K562 (cell line): ENCODE measurements around the gene NUBP2. TPM values are rescaled to one million over a fixed set of nuclear protein-coding genes. Genes with fewer than 3 reads are reported as not detected.
A peak's percentile ranks its signal among the peaks of the same experiment; 100 is the strongest.

Experiments
- ATF7 ChIP-seq: fragments of 450-650 bp; IDR thresholded peaks from 2 replicates; pipeline ENCODE4 v1.7.1; 2014; ENCODE audit warnings: mild to moderate bottlenecking, moderate library complexity
- BMI1 ChIP-seq: fragments of 150-350 bp; IDR thresholded peaks from 2 replicates; pipeline ENCODE4 v1.6.1; 2014; ENCODE audit warnings: low read length
- CBFB ChIP-seq: sonication (generic); formaldehyde crosslinking; IDR thresholded peaks from 2 replicates; pipeline ENCODE4 v1.4.0; 2020; ENCODE audit warnings: mild to moderate bottlenecking, missing genetic modification reagents
- KDM5B ChIP-seq: fragments of 200-600 bp; sonication (generic); IDR thresholded peaks from 2 replicates; pipeline ENCODE4 v1.6.1; 2012; ENCODE audit warnings: low read depth, mild to moderate bottlenecking, moderate library complexity, low read length, control low read depth, inconsistent platforms; ENCODE audit not compliant: insufficient replicate concordance
- MAZ ChIP-seq, 2 experiments: fragments of 450-650 bp in 1 of 2; sonication (generic) in 1 of 2; formaldehyde crosslinking; IDR thresholded peaks in 1 of 2; conservative IDR thresholded peaks in 1 of 2; 2 replicates each; pipeline versions ENCODE4 v1.4.0 to v1.5.0; 2020; ENCODE audit warnings: mild to moderate bottlenecking in 1 of 2, missing genetic modification reagents in 1 of 2
- MBD2 ChIP-seq: sonication (generic); IDR thresholded peaks from 2 replicates; pipeline ENCODE4 v1.6.1; 2016; ENCODE audit warnings: low read depth, borderline replicate concordance
- NR1H2 ChIP-seq: sonication (generic); formaldehyde crosslinking; IDR thresholded peaks from 2 replicates; pipeline ENCODE4 v1.4.0; 2020; ENCODE audit warnings: mild to moderate bottlenecking, missing genetic modification reagents
- SIN3B ChIP-seq: fragments of 450-650 bp; IDR thresholded peaks from 2 replicates; pipeline ENCODE4 v1.6.1; 2017; ENCODE audit warnings: low read depth, mild to moderate bottlenecking, moderate library complexity
- SIX5 ChIP-seq, 2 experiments: IDR thresholded peaks; 2 replicates each; pipeline ENCODE4 v1.6.1; 2011; ENCODE audit warnings: low read length in 2 of 2, borderline replicate concordance in 1 of 2, low read depth in 1 of 2, mild to moderate bottlenecking in 1 of 2, moderate library complexity in 1 of 2; ENCODE audit not compliant: insufficient read depth in 1 of 2
- THRAP3 ChIP-seq: fragments of 450-650 bp; IDR thresholded peaks from 2 replicates; pipeline ENCODE4 v1.6.1; 2016; ENCODE audit warnings: mild to moderate bottlenecking, inconsistent platforms, borderline replicate concordance
- TOE1 ChIP-seq, 2 experiments: fragments of 450-650 bp in 1 of 2; sonication (generic) in 1 of 2; formaldehyde crosslinking in 1 of 2; IDR thresholded peaks; 2 replicates each; pipeline versions ENCODE4 v1.7.1 to v1.8.0; 2016 to 2022; ENCODE audit warnings: borderline replicate concordance in 2 of 2, mild to moderate bottlenecking in 2 of 2, antibody characterized with exemption in 1 of 2, inconsistent platforms in 1 of 2, low read depth in 1 of 2, missing genetic modification reagents in 1 of 2, moderate library complexity in 1 of 2
- ZNF143 ChIP-seq: sonication (generic); formaldehyde crosslinking; IDR thresholded peaks from 2 replicates; pipeline ENCODE4 v1.9.0; 2022; ENCODE audit warnings: mild to moderate bottlenecking, missing genetic modification reagents
- ZNF224 ChIP-seq: sonication (generic); formaldehyde crosslinking; IDR thresholded peaks from 2 replicates; pipeline ENCODE4 v1.8.0; 2022; ENCODE audit warnings: mild to moderate bottlenecking, missing genetic modification reagents
- ZNF23 ChIP-seq: fragments of 250-450 bp; sonication (Bioruptor Pico); IDR thresholded peaks from 2 replicates; pipeline ENCODE4 v1.4.0; 2020; ENCODE audit warnings: mild to moderate bottlenecking
- ZNF239 ChIP-seq: fragments of 250-450 bp; sonication (Bioruptor Pico); IDR thresholded peaks from 2 replicates; pipeline ENCODE4 v1.4.0; 2020; ENCODE audit warnings: mild to moderate bottlenecking
- ZNF77 ChIP-seq: fragments of 250-450 bp; sonication (Bioruptor Pico); IDR thresholded peaks from 2 replicates; pipeline ENCODE4 v1.5.0; 2020
- polyA plus RNA-seq, 8 experiments: library from polyadenylated mRNA; depleted of rRNA in 4 of 8; stranded (reverse) in 5 of 8; unstranded in 3 of 8; fragments of >200 nt; fragmentation: Nextera tagmentation in 2 of 8; fragmentation: Illumina TruSeq in 1 of 8; extraction: Ambion mirVana in 2 of 8; extraction: Trizol in 1 of 8; gene quantifications; 2 replicates each; pipeline versions ENCODE4 v1.2.1 to v1.2.3, GENCODE V29; 2011 to 2014; ENCODE audit warnings: inconsistent platforms in 1 of 8, missing spikeins in 1 of 8
- total RNA-seq, 7 experiments: library from RNA; depleted of rRNA in 6 of 7; stranded (reverse); fragments of >200 nt in 6 of 7; fragmentation: Illumina TruSeq in 2 of 7; extraction: Trizol in 2 of 7; gene quantifications; 2 replicates each; pipeline versions ENCODE4 v1.2.1 to v1.2.3, GENCODE V29; 2011 to 2021; ENCODE audit warnings: low replicate concordance in 1 of 7
- TF ChIP-seq, protein P1 (sequence below): fragments of 250-450 bp; sonication (Bioruptor Pico); IDR thresholded peaks from 2 replicates; pipeline ENCODE4 v1.9.0; 2021; ENCODE audit warnings: mild to moderate bottlenecking, inconsistent platforms
- TF ChIP-seq, protein P2 (sequence below): sonication (generic); formaldehyde crosslinking; IDR thresholded peaks from 2 replicates; pipeline ENCODE4 v1.8.0; 2022; ENCODE audit warnings: mild to moderate bottlenecking, missing genetic modification reagents

Gene NUBP2
- total and polyA plus RNA-seq, 9 of the 15 experiments (the other 6 are each of a cell fraction or from before 2014, with no cell fraction given) = 1.8 to 115 (median 24.0) TPM

DNA sequence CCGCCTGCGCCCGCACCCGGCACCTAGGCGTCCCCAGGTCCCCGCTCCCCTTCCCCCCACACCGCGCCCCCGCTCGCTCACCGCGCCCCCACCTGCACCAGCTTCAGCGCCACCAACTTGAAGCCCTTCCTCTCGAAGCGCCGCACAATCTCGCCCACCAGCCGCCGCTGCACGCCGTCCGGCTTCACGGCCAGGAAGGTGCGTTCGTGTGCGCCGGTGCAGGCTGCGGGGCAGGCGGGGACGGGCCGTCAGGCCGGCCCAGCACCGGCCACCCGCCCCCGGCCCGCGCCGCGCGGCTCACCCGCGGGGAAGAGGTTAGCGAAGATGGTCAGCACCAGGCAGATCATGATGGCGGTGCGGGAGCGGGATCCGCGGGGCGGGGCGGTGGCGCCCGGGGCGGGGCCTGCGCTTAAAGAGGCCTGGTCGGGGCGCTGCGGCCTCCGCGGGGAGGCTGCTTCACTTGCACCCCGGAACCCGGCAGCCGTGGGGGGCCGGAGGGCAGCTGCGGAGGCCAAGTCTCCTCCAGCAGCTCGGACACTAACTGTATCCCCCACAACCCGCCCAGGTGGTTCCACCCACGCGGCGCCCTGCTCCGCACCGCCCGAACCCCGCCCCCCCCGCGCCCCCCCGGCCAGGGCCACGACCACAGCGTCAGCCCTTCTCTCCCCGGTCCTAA lies 11.4 kb upstream of the NUBP2 start, which contains the start of gene NME3 (continued):
- TF ChIP-seq, protein P1, sequence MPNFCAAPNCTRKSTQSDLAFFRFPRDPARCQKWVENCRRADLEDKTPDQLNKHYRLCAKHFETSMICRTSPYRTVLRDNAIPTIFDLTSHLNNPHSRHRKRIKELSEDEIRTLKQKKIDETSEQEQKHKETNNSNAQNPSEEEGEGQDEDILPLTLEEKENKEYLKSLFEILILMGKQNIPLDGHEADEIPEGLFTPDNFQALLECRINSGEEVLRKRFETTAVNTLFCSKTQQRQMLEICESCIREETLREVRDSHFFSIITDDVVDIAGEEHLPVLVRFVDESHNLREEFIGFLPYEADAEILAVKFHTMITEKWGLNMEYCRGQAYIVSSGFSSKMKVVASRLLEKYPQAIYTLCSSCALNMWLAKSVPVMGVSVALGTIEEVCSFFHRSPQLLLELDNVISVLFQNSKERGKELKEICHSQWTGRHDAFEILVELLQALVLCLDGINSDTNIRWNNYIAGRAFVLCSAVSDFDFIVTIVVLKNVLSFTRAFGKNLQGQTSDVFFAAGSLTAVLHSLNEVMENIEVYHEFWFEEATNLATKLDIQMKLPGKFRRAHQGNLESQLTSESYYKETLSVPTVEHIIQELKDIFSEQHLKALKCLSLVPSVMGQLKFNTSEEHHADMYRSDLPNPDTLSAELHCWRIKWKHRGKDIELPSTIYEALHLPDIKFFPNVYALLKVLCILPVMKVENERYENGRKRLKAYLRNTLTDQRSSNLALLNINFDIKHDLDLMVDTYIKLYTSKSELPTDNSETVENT (CRISPR knock-in tag) = peak; percentile 30; the same call in 1 of the 2 replicates
- TF ChIP-seq TOE1 (IDR thresholded peaks at IDR 0.05; ENCODE audit: borderline replicate concordance) = peak; percentile 55; the same call in 1 of the 2 replicates
- TF ChIP-seq TOE1 (CRISPR knock-in tag; IDR thresholded peaks at IDR 0.05; ENCODE audit: borderline replicate concordance, low read depth) = no peak
- peak; percentile 22; the same call in 1 of the 2 replicates for TF ChIP-seq ATF7
- TF ChIP-seq, protein P2, sequence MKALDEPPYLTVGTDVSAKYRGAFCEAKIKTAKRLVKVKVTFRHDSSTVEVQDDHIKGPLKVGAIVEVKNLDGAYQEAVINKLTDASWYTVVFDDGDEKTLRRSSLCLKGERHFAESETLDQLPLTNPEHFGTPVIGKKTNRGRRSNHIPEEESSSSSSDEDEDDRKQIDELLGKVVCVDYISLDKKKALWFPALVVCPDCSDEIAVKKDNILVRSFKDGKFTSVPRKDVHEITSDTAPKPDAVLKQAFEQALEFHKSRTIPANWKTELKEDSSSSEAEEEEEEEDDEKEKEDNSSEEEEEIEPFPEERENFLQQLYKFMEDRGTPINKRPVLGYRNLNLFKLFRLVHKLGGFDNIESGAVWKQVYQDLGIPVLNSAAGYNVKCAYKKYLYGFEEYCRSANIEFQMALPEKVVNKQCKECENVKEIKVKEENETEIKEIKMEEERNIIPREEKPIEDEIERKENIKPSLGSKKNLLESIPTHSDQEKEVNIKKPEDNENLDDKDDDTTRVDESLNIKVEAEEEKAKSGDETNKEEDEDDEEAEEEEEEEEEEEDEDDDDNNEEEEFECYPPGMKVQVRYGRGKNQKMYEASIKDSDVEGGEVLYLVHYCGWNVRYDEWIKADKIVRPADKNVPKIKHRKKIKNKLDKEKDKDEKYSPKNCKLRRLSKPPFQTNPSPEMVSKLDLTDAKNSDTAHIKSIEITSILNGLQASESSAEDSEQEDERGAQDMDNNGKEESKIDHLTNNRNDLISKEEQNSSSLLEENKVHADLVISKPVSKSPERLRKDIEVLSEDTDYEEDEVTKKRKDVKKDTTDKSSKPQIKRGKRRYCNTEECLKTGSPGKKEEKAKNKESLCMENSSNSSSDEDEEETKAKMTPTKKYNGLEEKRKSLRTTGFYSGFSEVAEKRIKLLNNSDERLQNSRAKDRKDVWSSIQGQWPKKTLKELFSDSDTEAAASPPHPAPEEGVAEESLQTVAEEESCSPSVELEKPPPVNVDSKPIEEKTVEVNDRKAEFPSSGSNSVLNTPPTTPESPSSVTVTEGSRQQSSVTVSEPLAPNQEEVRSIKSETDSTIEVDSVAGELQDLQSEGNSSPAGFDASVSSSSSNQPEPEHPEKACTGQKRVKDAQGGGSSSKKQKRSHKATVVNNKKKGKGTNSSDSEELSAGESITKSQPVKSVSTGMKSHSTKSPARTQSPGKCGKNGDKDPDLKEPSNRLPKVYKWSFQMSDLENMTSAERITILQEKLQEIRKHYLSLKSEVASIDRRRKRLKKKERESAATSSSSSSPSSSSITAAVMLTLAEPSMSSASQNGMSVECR = 0 out of 2 replicates have a peak, but pooled peaks have one; percentile 15
- TF ChIP-seq ZNF143 (CRISPR knock-in tag) = no peak
- no peak for TF ChIP-seq CBFB
- no peak for TF ChIP-seq NR1H2 (CRISPR knock-in tag)
- no peak for TF ChIP-seq SIX5 (IDR thresholded peaks at IDR 0.05; ENCODE audit: borderline replicate concordance in 1 of 2, insufficient read depth in 1 of 2, low read depth in 1 of 2, low read length in 2 of 2)
- peak; percentile 67 to 86 for TF ChIP-seq MAZ (CRISPR knock-in tag; conservative IDR thresholded peaks at IDR 0.05 in 1 of 2, IDR thresholded peaks at IDR 0.05 in 1 of 2)
- no peak for TF ChIP-seq MBD2
- TF ChIP-seq SIN3B = peak; percentile 65; the same call in 1 of the 2 replicates
- no peak for TF ChIP-seq ZNF77 (CRISPR knock-in tag)
- no peak for TF ChIP-seq ZNF23
- no peak for TF ChIP-seq ZNF224 (CRISPR knock-in tag)
- no peak for TF ChIP-seq ZNF239
- peak; percentile 38 for TF ChIP-seq KDM5B
- TF ChIP-seq BMI1 = no peak
- TF ChIP-seq THRAP3 = no peak
